GM12878 (cell line): ENCODE measurements around the gene LDHA. TPM values are rescaled to one million over a fixed set of nuclear protein-coding genes. Genes with fewer than 3 reads are reported as not detected.

Experiments
- ATF7 ChIP-seq: fragments of 450-650 bp; IDR thresholded peaks from 2 replicates; pipeline ENCODE4 v1.6.1; 2016; ENCODE audit warnings: low read depth, mild to moderate bottlenecking
- CREB1 ChIP-seq: IDR thresholded peaks from 2 replicates; pipeline ENCODE4 v1.6.1; 2012; ENCODE audit warnings: low read depth, mild to moderate bottlenecking, inconsistent platforms
- CREM ChIP-seq: IDR thresholded peaks from 2 replicates; pipeline ENCODE4 v1.6.1; 2014; ENCODE audit warnings: antibody characterized with exemption, low read depth
- FOXM1 ChIP-seq: IDR thresholded peaks from 2 replicates; pipeline ENCODE4 v1.6.1; 2012; ENCODE audit warnings: low read depth, mild to moderate bottlenecking, inconsistent platforms, low read length, moderate library complexity
- IRF4 ChIP-seq: IDR thresholded peaks from 2 replicates; pipeline ENCODE4 v1.6.1; 2011; ENCODE audit warnings: low read depth, low read length
- RUNX3 ChIP-seq: IDR thresholded peaks from 2 replicates; pipeline ENCODE4 v1.6.1; 2012; ENCODE audit warnings: low read length, inconsistent platforms
- SPI1 ChIP-seq: IDR thresholded peaks from 2 replicates; pipeline ENCODE4 v1.6.1; 2011; ENCODE audit warnings: low read depth, mild to moderate bottlenecking, low read length, moderate library complexity, borderline replicate concordance; ENCODE audit not compliant: insufficient read depth
- TCF12 ChIP-seq: IDR thresholded peaks from 2 replicates; pipeline ENCODE4 v1.6.1; 2011; ENCODE audit warnings: low read depth, mild to moderate bottlenecking, low read length
- ZBED1 ChIP-seq: IDR thresholded peaks from 2 replicates; pipeline ENCODE4 v1.6.1; 2016; ENCODE audit warnings: borderline replicate concordance
- polyA plus RNA-seq, 11 experiments: library from polyadenylated mRNA; depleted of rRNA in 4 of 11; unstranded in 6 of 11; stranded (reverse) in 5 of 11; fragments of >200 nt; fragmentation: Nextera tagmentation in 4 of 11; fragmentation: Illumina TruSeq in 1 of 11; extraction: Ambion mirVana in 4 of 11; extraction: Trizol in 1 of 11; gene quantifications; 1 replicate in 1 of 11; 2 replicates in 10 of 11; pipeline versions ENCODE4 v1.2.1 to v1.2.3, GENCODE V29; 2011 to 2016; ENCODE audit warnings: inconsistent platforms in 2 of 11, missing spikeins in 2 of 11, low read depth in 1 of 11
- total RNA-seq, 4 experiments: library from RNA; depleted of rRNA in 3 of 4; stranded (reverse); fragments of >200 nt in 3 of 4; fragmentation: Illumina TruSeq in 1 of 4; extraction: Trizol in 1 of 4; gene quantifications; 2 replicates each; pipeline versions ENCODE4 v1.2.1 to v1.2.3, GENCODE V29; 2013 to 2021
- TF ChIP-seq, protein P1 (sequence below): fragments of 450-650 bp; IDR thresholded peaks from 2 replicates; pipeline ENCODE4 v1.6.1; 2016; ENCODE audit warnings: mild to moderate bottlenecking, moderate library complexity, borderline replicate concordance

The LDHA gene
- total and polyA plus RNA-seq, 10 of the 15 experiments (the other 5 are each of a cell fraction or from before 2014, with no cell fraction given) = 773 to 2,300 (median 1,367) TPM

DNA sequence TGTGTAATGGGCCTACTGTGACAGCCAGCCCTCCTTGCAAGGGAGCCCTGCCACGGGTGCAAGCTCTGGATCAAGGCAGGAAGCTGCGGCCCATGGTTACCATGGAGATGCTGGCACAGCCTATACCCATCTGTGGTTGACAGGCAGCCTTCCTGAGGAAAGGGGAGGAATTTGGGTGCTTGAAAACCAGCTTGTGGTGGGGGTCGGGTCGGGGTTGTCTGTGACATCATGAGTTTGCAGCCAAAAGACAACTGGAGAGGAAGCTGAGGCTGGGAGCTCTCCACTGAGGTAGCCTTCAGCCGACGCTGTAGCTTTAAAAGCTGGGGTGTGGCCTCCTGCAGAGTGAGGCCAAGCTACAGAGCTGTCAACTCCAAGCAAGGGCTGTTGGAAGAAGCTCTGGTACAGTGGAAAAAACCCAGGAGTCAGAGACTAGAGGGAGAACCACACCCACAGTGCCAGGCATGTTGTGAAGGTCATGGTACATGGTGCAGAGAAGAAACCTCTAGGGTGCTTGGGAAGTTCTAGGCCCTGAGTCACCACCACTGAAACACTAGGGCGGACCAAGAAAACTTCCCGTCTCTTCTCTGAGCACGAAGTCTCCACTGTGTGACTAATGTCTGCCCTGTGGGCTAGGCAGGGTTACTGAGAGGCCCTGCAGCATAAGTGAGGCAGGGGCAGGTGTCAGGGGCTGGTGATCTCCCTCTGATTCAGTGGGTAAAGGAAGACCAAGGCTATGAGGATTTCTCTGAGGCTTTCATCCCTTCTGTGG, 10.8 kb upstream of the LDHA start (continued):
- TF ChIP-seq, protein P1, sequence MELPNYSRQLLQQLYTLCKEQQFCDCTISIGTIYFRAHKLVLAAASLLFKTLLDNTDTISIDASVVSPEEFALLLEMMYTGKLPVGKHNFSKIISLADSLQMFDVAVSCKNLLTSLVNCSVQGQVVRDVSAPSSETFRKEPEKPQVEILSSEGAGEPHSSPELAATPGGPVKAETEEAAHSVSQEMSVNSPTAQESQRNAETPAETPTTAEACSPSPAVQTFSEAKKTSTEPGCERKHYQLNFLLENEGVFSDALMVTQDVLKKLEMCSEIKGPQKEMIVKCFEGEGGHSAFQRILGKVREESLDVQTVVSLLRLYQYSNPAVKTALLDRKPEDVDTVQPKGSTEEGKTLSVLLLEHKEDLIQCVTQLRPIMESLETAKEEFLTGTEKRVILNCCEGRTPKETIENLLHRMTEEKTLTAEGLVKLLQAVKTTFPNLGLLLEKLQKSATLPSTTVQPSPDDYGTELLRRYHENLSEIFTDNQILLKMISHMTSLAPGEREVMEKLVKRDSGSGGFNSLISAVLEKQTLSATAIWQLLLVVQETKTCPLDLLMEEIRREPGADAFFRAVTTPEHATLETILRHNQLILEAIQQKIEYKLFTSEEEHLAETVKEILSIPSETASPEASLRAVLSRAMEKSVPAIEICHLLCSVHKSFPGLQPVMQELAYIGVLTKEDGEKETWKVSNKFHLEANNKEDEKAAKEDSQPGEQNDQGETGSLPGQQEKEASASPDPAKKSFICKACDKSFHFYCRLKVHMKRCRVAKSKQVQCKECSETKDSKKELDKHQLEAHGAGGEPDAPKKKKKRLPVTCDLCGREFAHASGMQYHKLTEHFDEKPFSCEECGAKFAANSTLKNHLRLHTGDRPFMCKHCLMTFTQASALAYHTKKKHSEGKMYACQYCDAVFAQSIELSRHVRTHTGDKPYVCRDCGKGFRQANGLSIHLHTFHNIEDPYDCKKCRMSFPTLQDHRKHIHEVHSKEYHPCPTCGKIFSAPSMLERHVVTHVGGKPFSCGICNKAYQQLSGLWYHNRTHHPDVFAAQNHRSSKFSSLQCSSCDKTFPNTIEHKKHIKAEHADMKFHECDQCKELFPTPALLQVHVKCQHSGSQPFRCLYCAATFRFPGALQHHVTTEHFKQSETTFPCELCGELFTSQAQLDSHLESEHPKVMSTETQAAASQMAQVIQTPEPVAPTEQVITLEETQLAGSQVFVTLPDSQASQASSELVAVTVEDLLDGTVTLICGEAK = no peak
- TF ChIP-seq CREB1 (peak; percentile 40; the same call in 1 of the 2 replicates), FOXM1 (peak; percentile 75; the same call in 1 of the 2 replicates), TCF12 (peak; percentile 32; the same call in 1 of the 2 replicates), SPI1 (peak; percentile 16; the same call in 1 of the 2 replicates), ZBED1 (peak; percentile 48; the same call in 1 of the 2 replicates), ATF7 (peak; percentile 77), IRF4 (0 out of 2 replicates have a peak, but pooled peaks have one; percentile 22), RUNX3 (peak; percentile 71), CREM (peak; percentile 38; the same call in 1 of the 2 replicates)
